Choroid plexus epithelial cell (primary cell): ENCODE results near the gene RTF2.

ENCODE experiments used
- DNase-seq: peaks from one replicate; pipeline ENCODE4 v3.0.0-alpha.2; 2010; ENCODE audit warnings: low read depth
- H3K4me3 ChIP-seq: 2 replicates; pipeline ENCODE4 v1.5.1; 2011; ENCODE audit warnings: low read depth, mild to moderate bottlenecking, control low read depth, low read length, moderate library complexity
- TF ChIP-seq, protein P1 (sequence below): conservative IDR thresholded peaks from 2 replicates; pipeline ENCODE4 v1.5.1; 2011; ENCODE audit warnings: low read depth, mild to moderate bottlenecking, control low read depth, inconsistent platforms, low read length, moderate library complexity

RTF2 gene

DNA sequence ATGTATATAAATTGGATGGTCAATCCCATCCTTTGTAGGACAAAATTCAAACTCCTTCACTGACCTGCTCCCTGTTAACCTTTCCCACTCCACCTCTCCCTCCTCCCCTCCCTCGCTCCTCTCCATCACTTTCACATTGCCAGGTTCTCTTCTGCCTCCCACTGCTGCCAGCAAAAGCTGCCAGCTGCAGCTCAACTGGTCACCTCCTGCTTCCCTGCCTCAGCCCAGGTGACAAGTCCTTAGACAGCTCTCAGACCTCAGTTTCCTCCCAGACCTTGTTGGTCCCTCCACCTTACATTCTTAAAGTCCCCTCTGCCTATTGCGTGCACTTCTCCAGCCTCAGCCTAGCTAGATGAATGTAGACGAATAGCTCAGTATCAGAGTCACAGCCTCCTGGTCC, 23.3 kb upstream of the RTF2 start:
- TF ChIP-seq, protein P1, sequence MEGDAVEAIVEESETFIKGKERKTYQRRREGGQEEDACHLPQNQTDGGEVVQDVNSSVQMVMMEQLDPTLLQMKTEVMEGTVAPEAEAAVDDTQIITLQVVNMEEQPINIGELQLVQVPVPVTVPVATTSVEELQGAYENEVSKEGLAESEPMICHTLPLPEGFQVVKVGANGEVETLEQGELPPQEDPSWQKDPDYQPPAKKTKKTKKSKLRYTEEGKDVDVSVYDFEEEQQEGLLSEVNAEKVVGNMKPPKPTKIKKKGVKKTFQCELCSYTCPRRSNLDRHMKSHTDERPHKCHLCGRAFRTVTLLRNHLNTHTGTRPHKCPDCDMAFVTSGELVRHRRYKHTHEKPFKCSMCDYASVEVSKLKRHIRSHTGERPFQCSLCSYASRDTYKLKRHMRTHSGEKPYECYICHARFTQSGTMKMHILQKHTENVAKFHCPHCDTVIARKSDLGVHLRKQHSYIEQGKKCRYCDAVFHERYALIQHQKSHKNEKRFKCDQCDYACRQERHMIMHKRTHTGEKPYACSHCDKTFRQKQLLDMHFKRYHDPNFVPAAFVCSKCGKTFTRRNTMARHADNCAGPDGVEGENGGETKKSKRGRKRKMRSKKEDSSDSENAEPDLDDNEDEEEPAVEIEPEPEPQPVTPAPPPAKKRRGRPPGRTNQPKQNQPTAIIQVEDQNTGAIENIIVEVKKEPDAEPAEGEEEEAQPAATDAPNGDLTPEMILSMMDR: no peak
- H3K4me3 ChIP-seq: no peak overlapping the region
- no peak for DNase-seq

DNA sequence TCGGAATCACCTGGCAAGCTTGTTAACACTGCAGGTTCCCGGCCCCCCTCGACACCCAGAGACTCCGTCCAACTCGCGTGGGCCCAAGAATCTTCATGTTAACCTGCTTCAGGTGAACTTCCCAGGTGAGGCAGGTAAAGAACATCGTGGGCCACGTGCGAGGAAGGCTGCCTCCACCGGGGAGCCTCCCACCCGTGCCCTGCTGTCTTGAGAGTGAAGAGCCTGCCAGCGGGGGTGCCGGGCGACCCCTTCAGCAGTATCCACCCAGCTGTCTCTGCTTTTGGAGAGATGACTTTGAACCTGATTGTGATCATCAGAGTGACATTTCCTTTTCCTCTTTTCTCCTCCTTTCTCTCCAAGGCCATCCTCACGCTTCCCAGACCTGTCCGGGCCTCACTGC, 22.9 kb upstream of the RTF2 start:
- no peak for DNase-seq
- TF ChIP-seq, protein P1: no peak

DNA sequence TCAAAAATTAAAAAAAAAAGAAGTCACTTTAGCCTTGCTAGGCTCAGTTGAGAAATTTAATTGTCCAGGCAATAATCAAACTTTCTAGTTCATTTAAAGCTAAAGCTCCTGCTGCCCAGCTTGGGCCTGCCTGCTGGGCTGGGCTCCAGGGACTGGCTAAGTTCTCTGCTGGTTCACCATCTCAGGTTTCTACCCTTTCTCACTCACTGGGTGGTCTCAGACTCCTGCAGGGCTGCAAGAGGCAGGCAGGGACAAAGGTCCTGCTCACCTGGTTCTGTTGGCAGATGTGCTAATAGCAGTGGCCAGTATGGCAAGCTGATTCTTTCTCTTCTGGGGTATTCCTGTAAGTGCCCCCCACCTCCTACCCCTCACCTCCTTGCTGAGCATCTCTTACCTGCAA, 21.2 kb upstream of the RTF2 start:
- TF ChIP-seq, protein P1: no peak
- DNase-seq: no peak
- no peak overlapping the region for H3K4me3 ChIP-seq

More for the DNA sequence above, 22.9 kb upstream of the RTF2 start:
- no peak overlapping the region for H3K4me3 ChIP-seq

DNA sequence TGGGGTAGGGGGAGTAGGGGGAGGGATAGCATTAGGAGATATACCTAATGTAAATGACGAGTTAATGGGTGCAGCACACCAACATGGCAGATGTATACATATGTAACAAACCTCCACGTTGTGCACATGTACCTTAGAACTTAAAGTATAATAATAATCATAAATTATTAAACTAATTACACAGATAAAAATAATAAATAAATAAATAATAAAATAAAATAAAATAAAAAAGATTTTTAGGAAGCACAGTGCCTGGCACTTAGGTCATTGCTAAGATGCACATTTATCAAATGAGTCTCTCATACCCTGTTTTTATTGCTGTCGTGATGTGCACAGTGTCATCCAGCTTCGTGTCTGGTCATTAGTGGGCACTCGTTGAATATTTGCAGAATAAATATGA, 19.0 kb upstream of the RTF2 start:
- TF ChIP-seq, protein P1: no peak
- H3K4me3 ChIP-seq: no peak overlapping the region
- no peak for DNase-seq

DNA sequence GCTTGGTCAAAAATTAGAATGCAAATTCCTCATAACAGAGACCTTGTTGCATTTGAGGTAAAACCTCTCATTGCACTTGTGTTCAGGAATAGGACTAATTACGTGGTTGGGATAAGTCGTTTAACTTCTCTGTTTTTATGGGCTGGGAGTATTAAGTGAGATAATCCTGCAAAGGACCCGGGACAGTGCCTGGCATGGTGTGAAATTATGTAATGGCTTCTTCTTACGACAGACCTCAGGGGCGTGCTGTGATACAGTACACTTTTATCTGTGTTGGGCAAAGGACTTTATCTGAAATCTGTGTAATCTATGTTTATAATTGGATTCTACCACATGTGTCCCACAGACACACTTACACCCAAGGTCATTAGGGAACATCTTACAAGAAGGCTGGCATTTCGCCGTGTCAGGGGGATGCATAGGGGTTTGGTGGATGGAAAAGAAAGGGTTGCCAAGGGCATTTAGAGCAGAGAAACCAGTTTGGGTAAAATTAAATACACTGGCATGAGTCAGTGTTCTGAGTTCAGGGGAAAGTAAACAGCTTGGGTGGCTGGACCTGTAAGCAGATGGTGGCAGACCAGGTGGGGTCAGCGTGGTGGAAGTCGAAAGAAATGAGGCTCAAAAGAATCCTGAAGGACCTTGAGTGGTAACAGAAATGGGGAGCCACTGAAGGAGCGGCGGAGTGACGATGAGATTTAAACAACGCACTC, 17.2 kb upstream of the RTF2 start:
- DNase-seq: no peak
- TF ChIP-seq, protein P1: no peak

DNA sequence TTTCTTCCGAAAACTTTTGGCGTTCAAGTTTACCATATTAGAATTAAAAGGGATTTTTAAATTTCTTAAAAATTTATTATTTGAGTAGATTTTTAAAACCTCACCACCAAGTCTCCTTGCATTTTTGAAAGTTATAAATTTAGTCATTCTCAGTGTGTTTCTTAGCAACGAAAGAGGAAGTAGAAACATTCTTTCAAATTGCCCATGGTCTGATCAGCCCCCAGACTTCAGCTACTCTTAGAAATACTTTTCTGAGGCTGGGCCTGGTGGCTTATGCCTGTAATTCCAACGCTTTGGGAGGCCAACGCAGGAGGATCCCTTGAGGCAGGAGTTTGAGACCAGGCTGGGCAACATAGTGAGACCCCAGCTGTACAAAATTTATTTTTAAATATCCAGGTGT, 15.1 kb upstream of the RTF2 start:
- no peak overlapping the region for H3K4me3 ChIP-seq
- TF ChIP-seq, protein P1: no peak

More for the DNA sequence above, 17.2 kb upstream of the RTF2 start:
- no peak overlapping the region for H3K4me3 ChIP-seq

DNA sequence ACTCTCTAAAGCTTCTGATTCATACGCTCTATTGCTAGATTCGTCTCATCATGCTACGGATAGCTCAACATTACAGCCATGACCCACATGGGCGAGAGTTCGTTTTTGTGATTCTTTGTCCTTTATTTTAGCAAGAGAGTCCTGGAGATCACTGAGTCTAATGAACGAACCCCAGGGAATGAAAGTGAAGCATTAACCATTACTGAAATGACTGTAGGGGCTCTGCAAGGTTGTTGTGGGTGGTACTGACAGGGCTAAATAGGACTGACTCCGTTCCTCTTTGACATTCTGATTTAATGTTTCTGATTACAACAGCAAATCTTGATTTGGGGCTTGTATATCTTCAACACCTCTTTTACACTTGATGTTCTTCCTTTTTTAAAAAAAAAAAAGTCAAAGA, 13.7 kb upstream of the RTF2 start:
- no peak overlapping the region for H3K4me3 ChIP-seq
- no peak for DNase-seq
- TF ChIP-seq, protein P1: no peak

More for the DNA sequence above, 15.1 kb upstream of the RTF2 start:
- DNase-seq: no peak
